Activated CD4-positive, CD25-positive, alpha-beta regulatory T cell treated with anti-CD3 and anti-CD28 coated beads, Interleukin-2, amount 50 U/mL, for 16 hours (primary cell): Measurements from ENCODE around the gene CRTC3.
"Not testable (repeated sequence)": the region's sequence is repeated elsewhere in the genome, so short reads cannot be mapped to it uniquely, and the experiment has no call there.

Experiments used
- DNase-seq: peaks from one replicate; pipeline ENCODE4 v3.0.0-alpha.2; 2020; ENCODE audit warnings: low read depth, low spot score

The CRTC3 gene

GRCh38 chr15:90620379-90621067 is 90.8 kb downstream of the CRTC3 start:
- DNase-seq: no peak

- no peak for DNase-seq
These were observed 94.1 kb downstream of the CRTC3 start for GRCh38 chr15:90623854-90624253.

GRCh38 chr15:90624278-90624981 is 94.7 kb downstream of the CRTC3 start:
- no peak for DNase-seq

GRCh38 chr15:90625037-90625436 is 95.3 kb downstream of the CRTC3 start:
- DNase-seq: no peak

- no peak for DNase-seq
These were observed 99.5 kb downstream of the CRTC3 start for GRCh38 chr15:90629217-90629616.

GRCh38 chr15:90633360-90633759 is 103.6 kb downstream of the CRTC3 start:
- no peak for DNase-seq

- not testable (repeated sequence) for DNase-seq
These were observed 107.3 kb downstream of the CRTC3 start for GRCh38 chr15:90636993-90637392.

- no peak for DNase-seq
These were observed 108.0 kb downstream of the CRTC3 start for GRCh38 chr15:90637693-90638092.

GRCh38 chr15:90638201-90638691 is 108.5 kb downstream of the CRTC3 start:
- DNase-seq: no peak

- no peak for DNase-seq
These were observed 109.2 kb downstream of the CRTC3 start for GRCh38 chr15:90638963-90639362.

GRCh38 chr15:90640862-90641261 is 111.1 kb downstream of the CRTC3 start:
- DNase-seq: no peak

GRCh38 chr15:90641581-90642463 is 112.1 kb downstream of the CRTC3 start:
- DNase-seq: no peak

- DNase-seq: no peak
These were observed 113.0 kb downstream of the CRTC3 start for GRCh38 chr15:90642464-90643300.

- DNase-seq: no peak
These were observed 113.5 kb downstream of the CRTC3 start for GRCh38 chr15:90643301-90643632.

- no peak for DNase-seq
These were observed 114.8 kb downstream of the CRTC3 start for GRCh38 chr15:90644526-90644925.

GRCh38 chr15:90644952-90645725 is 115.4 kb downstream of the CRTC3 start:
- no peak for DNase-seq

GRCh38 chr15:90645873-90646575 is 116.3 kb downstream of the CRTC3 start:
- no peak for DNase-seq

- no peak for DNase-seq
These were observed 117.1 kb downstream of the CRTC3 start for GRCh38 chr15:90646662-90647305.

GRCh38 chr15:90647326-90647725 is 117.6 kb downstream of the CRTC3 start:
- DNase-seq: no peak
